Testis (tissue), 3 donors: Measurements from ENCODE around the gene WFIKKN1. TPM values are rescaled to one million over a fixed set of nuclear protein-coding genes. Genes with fewer than 3 reads are reported as not detected.

Experiments used
- DNase-seq: peaks from one replicate; pipeline ENCODE4 v3.0.0-alpha.2; 2019
- H3K27ac ChIP-seq, 2 donors: fragments of 200-600 bp; sonication (generic); one replicate each; pipeline ENCODE4 v1.5.1; 2019
- H3K27me3 ChIP-seq: fragments of 200-600 bp; sonication (generic); one replicate; pipeline ENCODE4 v1.5.1; 2019
- H3K36me3 ChIP-seq: fragments of 200-600 bp; sonication (generic); one replicate; pipeline ENCODE4 v1.5.1; 2017; ENCODE audit warnings: low read depth; ENCODE audit errors: missing control alignments
- H3K4me1 ChIP-seq: fragments of 200-600 bp; sonication (generic); one replicate; pipeline ENCODE4 v1.5.1; 2019
- H3K4me3 ChIP-seq, 2 donors: fragments of 200-600 bp; sonication (generic); one replicate each; pipeline ENCODE4 v1.5.1; 2017 to 2019
- H3K9me3 ChIP-seq: fragments of 200-600 bp; sonication (generic); one replicate; pipeline ENCODE4 v1.5.1; 2017
- CTCF ChIP-seq, 3 experiments: fragments of 450-650 bp in 2 of 3; fragments of 200-600 bp in 1 of 3; sonication (generic) in 1 of 3; IDR thresholded peaks; one replicate each; pipeline ENCODE4 v1.5.1; 2016 to 2019; ENCODE audit warnings: antibody characterized with exemption in 3 of 3, mild to moderate bottlenecking in 2 of 3, moderate library complexity in 1 of 3
- POLR2A ChIP-seq: fragments of 450-650 bp; IDR thresholded peaks from one replicate; pipeline ENCODE4 v1.6.1; 2017; ENCODE audit warnings: antibody characterized with exemption, mild to moderate bottlenecking, moderate library complexity
- WGBS, 2 donors: methylation state at CpG; one replicate each; pipeline ENCODE4 v1.1.5; 2018; 5-methylcytosine and 5-hydroxymethylcytosine counted together
- intact Hi-C: fragments of 100-400 bp; cut with DNase I; formaldehyde crosslinking; loops from one replicate; pipeline ENCODE4 v1.15.1; 2023; ENCODE audit warnings: low total_unique reads
- polyA plus RNA-seq: library from polyadenylated mRNA; stranded (reverse); fragments of 350-450 nt; fragmentation: Illumina TruSeq; extraction: RNeasy Lipid Tissue Mini Kit (QIAGEN cat#74804); gene quantifications from one replicate; pipeline ENCODE4 v1.2.3, GENCODE V29; 2014; ENCODE audit warnings: low read depth, low replicate concordance; ENCODE audit not compliant: insufficient read depth
- total RNA-seq, 2 donors: library from RNA; depleted of rRNA; stranded (reverse); fragments of >200 nt; gene quantifications; one replicate each; pipeline ENCODE4 v1.2.3, GENCODE V29; 2016

Gene WFIKKN1
- total and polyA plus RNA-seq, 3 donors from 2014 or later, result 1.1 to 10.5 (median 3.5) TPM

DNA sequence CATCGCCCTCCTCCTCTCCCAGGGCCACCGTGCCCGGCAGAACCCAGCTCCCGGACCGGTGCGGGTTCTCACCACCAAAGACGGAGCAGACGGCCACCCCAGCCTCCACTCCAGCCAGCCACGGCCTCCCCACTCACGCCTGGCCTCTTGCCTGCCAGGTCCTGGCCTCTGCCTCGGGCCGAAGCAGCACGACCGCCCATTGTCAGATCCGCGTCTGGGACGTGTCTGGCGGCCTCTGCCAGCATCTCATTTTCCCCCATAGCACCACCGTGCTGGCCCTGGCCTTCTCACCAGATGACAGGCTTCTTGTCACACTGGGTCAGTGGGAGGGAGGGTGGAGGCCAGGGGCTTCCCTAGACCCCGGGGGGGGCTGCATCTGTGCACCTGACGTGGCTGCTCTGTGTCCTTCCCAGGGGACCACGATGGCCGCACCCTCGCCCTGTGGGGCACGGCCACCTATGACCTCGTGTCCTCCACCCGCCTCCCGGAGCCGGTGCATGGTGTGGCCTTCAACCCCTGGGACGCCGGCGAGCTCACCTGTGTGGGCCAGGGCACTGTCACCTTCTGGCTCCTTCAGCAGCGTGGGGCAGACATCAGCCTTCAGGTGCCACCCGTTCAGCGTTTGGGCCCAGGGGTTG, 30.5 kb downstream of the WFIKKN1 start:
- Histone ChIP-seq H3K9me3 (no peaks in the 10 kb centered on the region), H3K4me3 (no peak overlapping the region), H3K4me1 (peaks cover 12% of the 10 kb centered on the region), H3K27ac (peak overlapping the region in 1 of 2 donors; percentile 55), H3K27me3 (no peaks in the 10 kb centered on the region), H3K36me3 (no peaks in the 10 kb centered on the region)
- TF ChIP-seq CTCF (IDR thresholded peaks at IDR 0.05), result no peak
- TF ChIP-seq POLR2A, result no peak
- intact Hi-C loops, result loop anchor here (10.0 kb wide), 1 partner anchor 77 kb away; no protein-coding TSS in a partner anchor
- no peak for DNase-seq
- 49 to 72% methylated on average over 12 to 35 of the region's 35 CpGs for WGBS, 2 donors

DNA sequence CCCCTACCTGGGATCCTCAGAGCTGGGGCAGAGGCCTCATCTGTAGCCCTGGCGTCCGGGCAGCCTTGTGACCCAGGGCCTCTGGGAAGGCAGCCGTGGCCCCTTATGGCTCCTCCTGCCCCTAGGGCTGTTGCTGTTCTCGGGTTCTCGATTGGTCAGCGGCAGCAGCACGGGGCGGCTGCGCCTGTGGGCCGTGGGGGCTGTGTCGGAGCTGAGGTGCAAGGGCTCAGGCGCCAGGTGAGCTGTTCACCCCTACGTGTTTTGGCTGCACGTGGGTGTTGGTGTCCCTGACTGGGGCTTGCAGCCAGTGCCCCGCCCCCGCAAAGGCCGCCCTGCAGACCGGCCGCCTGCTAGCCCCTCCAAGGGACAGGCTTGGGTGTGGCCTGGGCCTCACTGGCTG, 31.3 kb downstream of the WFIKKN1 start:
- 92 to 95% methylated on average over 14 to 19 of the region's 19 CpGs for WGBS, 2 donors
- DNase-seq, result no peak
- Histone ChIP-seq H3K36me3 (no peaks in the 10 kb centered on the region), H3K4me3 (no peak overlapping the region), H3K27ac (no peak overlapping the region), H3K4me1 (peaks cover 12% of the 10 kb centered on the region), H3K9me3 (no peaks in the 10 kb centered on the region), H3K27me3 (no peaks in the 10 kb centered on the region)
- intact Hi-C loops, result loop anchor here (10.0 kb wide), 1 partner anchor 77 kb away; no protein-coding TSS in a partner anchor
- TF ChIP-seq POLR2A, result no peak
- TF ChIP-seq CTCF (IDR thresholded peaks at IDR 0.05), result no peak

GRCh38 chr16:662597-662996, 31.8 kb downstream of the WFIKKN1 start:
- DNase-seq, result no peak
- 90 to 96% methylated on average over 12 to 20 of the region's 21 CpGs for WGBS, 2 donors
- TF ChIP-seq POLR2A, result no peak
- TF ChIP-seq CTCF (IDR thresholded peaks at IDR 0.05), result no peak
- Histone ChIP-seq H3K9me3 (no peaks in the 10 kb centered on the region), H3K4me3 (no peak overlapping the region), H3K4me1 (peaks cover 15% of the 10 kb centered on the region), H3K36me3 (no peaks in the 10 kb centered on the region), H3K27me3 (no peaks in the 10 kb centered on the region), H3K27ac (no peak overlapping the region)
- intact Hi-C loops, result loop anchor here (10.0 kb wide), 1 partner anchor 78 kb away; no protein-coding TSS in a partner anchor

DNA sequence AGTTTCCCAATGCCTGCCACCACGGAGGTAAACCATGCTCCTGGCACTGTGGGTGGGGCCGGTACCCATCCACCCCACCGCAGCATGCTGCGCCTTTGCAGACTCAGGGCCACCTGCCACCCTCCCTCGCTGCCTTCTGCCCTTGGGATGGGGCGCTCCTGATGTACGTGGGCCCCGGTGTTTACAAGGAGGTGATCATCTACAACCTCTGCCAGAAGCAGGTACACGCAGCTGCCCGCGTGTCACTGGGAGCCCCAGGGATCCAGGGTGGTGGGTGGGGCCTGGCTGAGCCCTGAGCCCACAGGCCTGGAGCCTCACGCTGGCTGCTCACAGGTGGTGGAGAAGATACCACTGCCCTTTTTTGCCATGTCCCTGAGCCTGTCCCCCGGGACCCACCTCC, 35.8 kb downstream of the WFIKKN1 start:
- DNase-seq, result no peak
- Histone ChIP-seq H3K9me3 (no peaks in the 10 kb centered on the region), H3K4me1 (peaks cover 13% of the 10 kb centered on the region), H3K4me3 (no peak overlapping the region), H3K36me3 (no peaks in the 10 kb centered on the region), H3K27ac (no peak overlapping the region), H3K27me3 (no peaks in the 10 kb centered on the region)
- intact Hi-C loops, result loop anchor here (10.0 kb wide), 1 partner anchor 82 kb away; no protein-coding TSS in a partner anchor
- TF ChIP-seq POLR2A, result no peak
- no peak for TF ChIP-seq CTCF (IDR thresholded peaks at IDR 0.05)
- WGBS, 2 donors, result 87 to 97% methylated on average over 10 to 13 of the region's 13 CpGs
